GM23338 (cell line): ENCODE results near the gene DDX39A. TPM values are rescaled to one million over a fixed set of nuclear protein-coding genes. Genes with fewer than 3 reads are reported as not detected.

Experiments used
- ATAC-seq: fragments of 200-7000 bp; cut with Tn5 transposase; 3 replicates; pipeline ENCODE4 v1.9.1; 2020
- DNase-seq: peaks from one replicate; pipeline ENCODE4 v3.0.0-alpha.2; 2015; ENCODE audit warnings: low spot score
- H2AFZ ChIP-seq: fragments of 200-600 bp; sonication (generic); 2 replicates; pipeline ENCODE4 v1.8.0; 2016; ENCODE audit warnings: antibody characterized with exemption, mild to moderate bottlenecking, moderate library complexity
- H3F3A ChIP-seq: fragments of 200-600 bp; sonication (generic); replicated peaks from 2 replicates; pipeline ENCODE4 v1.8.0; 2017; ENCODE audit warnings: antibody characterized with exemption, mixed run types, low read depth
- H3K27ac ChIP-seq: fragments of 200-600 bp; sonication (generic); 2 replicates; pipeline ENCODE4 v1.6.1; 2016; ENCODE audit warnings: low read depth
- H3K27me3 ChIP-seq: fragments of 200-600 bp; sonication (generic); 2 replicates; pipeline ENCODE4 v1.8.0; 2016; ENCODE audit warnings: mild to moderate bottlenecking, mixed run types, moderate library complexity; ENCODE audit not compliant: insufficient read depth
- H3K36me3 ChIP-seq: fragments of 200-600 bp; sonication (generic); 2 replicates; pipeline ENCODE4 v1.8.0; 2016; ENCODE audit warnings: mild to moderate bottlenecking; ENCODE audit not compliant: insufficient read depth
- H3K4me1 ChIP-seq: fragments of 200-600 bp; sonication (generic); 2 replicates; pipeline ENCODE4 v1.8.0; 2016; ENCODE audit warnings: mild to moderate bottlenecking, moderate library complexity; ENCODE audit not compliant: insufficient read depth
- H3K4me2 ChIP-seq: fragments of 200-600 bp; sonication (generic); 2 replicates; pipeline ENCODE4 v1.7.1; 2017; ENCODE audit warnings: mixed run types
- H3K4me3 ChIP-seq: fragments of 200-600 bp; sonication (generic); 2 replicates; pipeline ENCODE4 v1.6.1; 2016; ENCODE audit warnings: mixed run types
- H3K79me2 ChIP-seq: fragments of 200-600 bp; sonication (generic); replicated peaks from 2 replicates; pipeline ENCODE4 v1.8.0; 2017; ENCODE audit warnings: mild to moderate bottlenecking; ENCODE audit not compliant: insufficient read depth
- H3K9me2 ChIP-seq: fragments of 200-600 bp; sonication (generic); 2 replicates; pipeline ENCODE4 v1.8.0; 2017; ENCODE audit not compliant: insufficient read depth
- H4K20me1 ChIP-seq: fragments of 200-600 bp; sonication (generic); replicated peaks from 2 replicates; pipeline ENCODE4 v1.8.0; 2017; ENCODE audit warnings: mild to moderate bottlenecking; ENCODE audit not compliant: insufficient read depth
- H3K27ac Mint-ChIP-seq: 2 replicates; pipeline ENCODE4 v1.8.0; 2020; ENCODE audit warnings: inconsistent platforms, mild to moderate bottlenecking, moderate library complexity, mixed read lengths
- H3K27me3 Mint-ChIP-seq: 3 replicates; pipeline ENCODE4 v1.8.0; 2022; ENCODE audit warnings: low read depth, mild to moderate bottlenecking, moderate library complexity, mixed read lengths, inconsistent platforms; ENCODE audit not compliant: insufficient read depth, poor library complexity
- H3K36me3 Mint-ChIP-seq: 3 replicates; pipeline ENCODE4 v1.8.0; 2021; ENCODE audit warnings: low read depth, mild to moderate bottlenecking, inconsistent platforms, moderate library complexity, mixed read lengths
- H3K4me1 Mint-ChIP-seq: 3 replicates; pipeline ENCODE4 v1.8.0; 2020; ENCODE audit warnings: mild to moderate bottlenecking, inconsistent platforms, mixed read lengths
- H3K4me3 Mint-ChIP-seq: 3 replicates; pipeline ENCODE4 v1.8.0; 2021; ENCODE audit warnings: moderate library complexity, mild to moderate bottlenecking, inconsistent platforms, mixed read lengths
- H3K9me3 Mint-ChIP-seq: 3 replicates; pipeline ENCODE4 v1.8.0; 2020; ENCODE audit warnings: moderate library complexity, mild to moderate bottlenecking, inconsistent platforms, mixed read lengths
- CTCF ChIP-seq, 2 experiments: fragments of 200-600 bp in 1 of 2; sonication (generic) in 1 of 2; conservative IDR thresholded peaks; 2 replicates each; pipeline versions ENCODE4 v1.5.1 to v1.6.1; 2016 to 2017; ENCODE audit warnings: antibody characterized with exemption in 2 of 2, low read depth in 2 of 2, mild to moderate bottlenecking in 2 of 2, moderate library complexity in 1 of 2
- ETS1 ChIP-seq: IDR thresholded peaks from 2 replicates; pipeline ENCODE4 v1.6.1; 2016; ENCODE audit warnings: antibody characterized with exemption
- EZH2 ChIP-seq: fragments of 200-600 bp; sonication (generic); IDR thresholded peaks from one replicate; pipeline ENCODE4 v1.8.0; 2017; ENCODE audit warnings: antibody characterized with exemption, mild to moderate bottlenecking, low read depth; ENCODE audit not compliant: unreplicated experiment
- JUNB ChIP-seq: IDR thresholded peaks from one replicate; pipeline ENCODE4 v1.6.1; 2016; ENCODE audit warnings: antibody characterized with exemption; ENCODE audit not compliant: unreplicated experiment
- REST ChIP-seq: IDR thresholded peaks from one replicate; pipeline ENCODE4 v1.6.1; 2018; ENCODE audit warnings: antibody characterized with exemption; ENCODE audit not compliant: unreplicated experiment
- ZNF114 ChIP-seq: fragments of 250-450 bp; sonication (Bioruptor Pico); IDR thresholded peaks from 2 replicates; pipeline ENCODE4 v1.5.0; 2020; ENCODE audit warnings: mild to moderate bottlenecking, moderate library complexity
- ZNF331 ChIP-seq: fragments of 250-450 bp; sonication (Bioruptor Pico); IDR thresholded peaks from 2 replicates; pipeline ENCODE4 v1.5.0; 2020; ENCODE audit warnings: low read depth, mild to moderate bottlenecking, moderate library complexity
- polyA plus RNA-seq: library from polyadenylated mRNA; unstranded; fragments of >200 nt; fragmentation: Nextera tagmentation; extraction: Ambion mirVana; gene quantifications from 2 replicates; pipeline ENCODE4 v1.2.1, GENCODE V29; 2016
- total RNA-seq: library from RNA; depleted of rRNA; stranded (reverse); fragments of >200 nt; shearing (Covaris generic); gene quantifications from 2 replicates; pipeline ENCODE4 v1.2.3, GENCODE V29; 2014
- TF ChIP-seq, protein P1 (sequence below): fragments of 250-450 bp; sonication (Bioruptor Pico); IDR thresholded peaks from 2 replicates; pipeline ENCODE4 v1.5.0; 2020; ENCODE audit warnings: mild to moderate bottlenecking, moderate library complexity

DDX39A gene
- total and polyA plus RNA-seq, 2 experiments from 2014 or later, result 195 to 196 TPM

GRCh38 chr19:14467816-14468215, 48.7 kb upstream of the DDX39A start (continued):
- TF ChIP-seq, protein P1, sequence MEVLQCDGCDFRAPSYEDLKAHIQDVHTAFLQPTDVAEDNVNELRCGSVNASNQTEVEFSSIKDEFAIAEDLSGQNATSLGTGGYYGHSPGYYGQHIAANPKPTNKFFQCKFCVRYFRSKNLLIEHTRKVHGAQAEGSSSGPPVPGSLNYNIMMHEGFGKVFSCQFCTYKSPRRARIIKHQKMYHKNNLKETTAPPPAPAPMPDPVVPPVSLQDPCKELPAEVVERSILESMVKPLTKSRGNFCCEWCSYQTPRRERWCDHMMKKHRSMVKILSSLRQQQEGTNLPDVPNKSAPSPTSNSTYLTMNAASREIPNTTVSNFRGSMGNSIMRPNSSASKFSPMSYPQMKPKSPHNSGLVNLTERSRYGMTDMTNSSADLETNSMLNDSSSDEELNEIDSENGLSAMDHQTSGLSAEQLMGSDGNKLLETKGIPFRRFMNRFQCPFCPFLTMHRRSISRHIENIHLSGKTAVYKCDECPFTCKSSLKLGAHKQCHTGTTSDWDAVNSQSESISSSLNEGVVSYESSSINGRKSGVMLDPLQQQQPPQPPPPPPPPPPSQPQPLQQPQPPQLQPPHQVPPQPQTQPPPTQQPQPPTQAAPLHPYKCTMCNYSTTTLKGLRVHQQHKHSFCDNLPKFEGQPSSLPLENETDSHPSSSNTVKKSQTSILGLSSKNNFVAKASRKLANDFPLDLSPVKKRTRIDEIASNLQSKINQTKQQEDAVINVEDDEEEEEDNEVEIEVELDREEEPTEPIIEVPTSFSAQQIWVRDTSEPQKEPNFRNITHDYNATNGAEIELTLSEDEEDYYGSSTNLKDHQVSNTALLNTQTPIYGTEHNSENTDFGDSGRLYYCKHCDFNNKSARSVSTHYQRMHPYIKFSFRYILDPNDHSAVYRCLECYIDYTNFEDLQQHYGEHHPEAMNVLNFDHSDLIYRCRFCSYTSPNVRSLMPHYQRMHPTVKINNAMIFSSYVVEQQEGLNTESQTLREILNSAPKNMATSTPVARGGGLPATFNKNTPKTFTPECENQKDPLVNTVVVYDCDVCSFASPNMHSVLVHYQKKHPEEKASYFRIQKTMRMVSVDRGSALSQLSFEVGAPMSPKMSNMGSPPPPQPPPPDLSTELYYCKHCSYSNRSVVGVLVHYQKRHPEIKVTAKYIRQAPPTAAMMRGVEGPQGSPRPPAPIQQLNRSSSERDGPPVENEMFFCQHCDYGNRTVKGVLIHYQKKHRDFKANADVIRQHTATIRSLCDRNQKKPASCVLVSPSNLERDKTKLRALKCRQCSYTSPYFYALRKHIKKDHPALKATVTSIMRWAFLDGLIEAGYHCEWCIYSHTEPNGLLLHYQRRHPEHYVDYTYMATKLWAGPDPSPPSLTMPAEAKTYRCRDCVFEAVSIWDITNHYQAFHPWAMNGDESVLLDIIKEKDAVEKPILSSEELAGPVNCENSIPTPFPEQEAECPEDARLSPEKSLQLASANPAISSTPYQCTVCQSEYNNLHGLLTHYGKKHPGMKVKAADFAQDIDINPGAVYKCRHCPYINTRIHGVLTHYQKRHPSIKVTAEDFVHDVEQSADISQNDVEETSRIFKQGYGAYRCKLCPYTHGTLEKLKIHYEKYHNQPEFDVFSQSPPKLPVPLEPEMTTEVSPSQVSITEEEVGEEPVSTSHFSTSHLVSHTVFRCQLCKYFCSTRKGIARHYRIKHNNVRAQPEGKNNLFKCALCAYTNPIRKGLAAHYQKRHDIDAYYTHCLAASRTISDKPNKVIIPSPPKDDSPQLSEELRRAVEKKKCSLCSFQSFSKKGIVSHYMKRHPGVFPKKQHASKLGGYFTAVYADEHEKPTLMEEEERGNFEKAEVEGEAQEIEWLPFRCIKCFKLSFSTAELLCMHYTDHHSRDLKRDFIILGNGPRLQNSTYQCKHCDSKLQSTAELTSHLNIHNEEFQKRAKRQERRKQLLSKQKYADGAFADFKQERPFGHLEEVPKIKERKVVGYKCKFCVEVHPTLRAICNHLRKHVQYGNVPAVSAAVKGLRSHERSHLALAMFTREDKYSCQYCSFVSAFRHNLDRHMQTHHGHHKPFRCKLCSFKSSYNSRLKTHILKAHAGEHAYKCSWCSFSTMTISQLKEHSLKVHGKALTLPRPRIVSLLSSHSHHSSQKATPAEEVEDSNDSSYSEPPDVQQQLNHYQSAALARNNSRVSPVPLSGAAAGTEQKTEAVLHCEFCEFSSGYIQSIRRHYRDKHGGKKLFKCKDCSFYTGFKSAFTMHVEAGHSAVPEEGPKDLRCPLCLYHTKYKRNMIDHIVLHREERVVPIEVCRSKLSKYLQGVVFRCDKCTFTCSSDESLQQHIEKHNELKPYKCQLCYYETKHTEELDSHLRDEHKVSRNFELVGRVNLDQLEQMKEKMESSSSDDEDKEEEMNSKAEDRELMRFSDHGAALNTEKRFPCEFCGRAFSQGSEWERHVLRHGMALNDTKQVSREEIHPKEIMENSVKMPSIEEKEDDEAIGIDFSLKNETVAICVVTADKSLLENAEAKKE (CRISPR knock-in tag), result no peak
- TF ChIP-seq ETS1 (no peak), CTCF (conservative IDR thresholded peaks at IDR 0.05; ENCODE audit: low read depth in 2 of 2) (peak in 1 of 2 experiments; percentile 26; a peak in 2 of 4 replicates)

DNA sequence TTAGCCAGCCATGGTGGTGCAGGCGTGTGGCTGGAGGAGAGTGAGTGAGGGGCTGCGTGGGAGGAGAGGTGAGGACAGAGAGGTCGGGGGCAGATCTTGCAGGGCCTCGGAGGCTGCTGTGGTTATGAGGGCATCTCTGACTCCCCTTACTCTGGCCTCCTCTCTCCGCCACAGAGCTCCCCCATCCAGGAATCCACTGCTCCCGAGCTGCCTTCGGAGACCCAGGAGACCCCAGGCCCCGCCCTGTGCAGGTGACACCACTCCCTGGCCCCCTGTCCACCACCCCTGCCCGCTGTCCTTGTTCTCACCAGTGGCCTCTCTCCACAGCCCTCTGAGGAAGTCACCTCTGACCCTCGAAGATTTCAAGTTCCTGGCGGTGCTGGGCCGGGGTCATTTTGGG, 48.2 kb upstream of the DDX39A start:
- H3K9me3 Mint-ChIP-seq, result no peaks in the 10 kb centered on the region
- ATAC-seq, result no peak
- Histone ChIP-seq H3K4me3 (no peak overlapping the region), H3K27ac (no peak overlapping the region), H3F3A (no peaks in the 10 kb centered on the region), H4K20me1 (no peaks in the 10 kb centered on the region; the same call in 1 of the 2 replicates), H3K4me1 (no peaks in the 10 kb centered on the region), H3K36me3 (peaks cover 13% of the 10 kb centered on the region; the same call in 1 of the 2 replicates), H3K79me2 (no peaks in the 10 kb centered on the region), H2AFZ (no peak overlapping the region), H3K27me3 (no peaks in the 10 kb centered on the region), H3K9me2 (no peaks in the 10 kb centered on the region), H3K4me2 (no peak overlapping the region)
- peaks cover 3% of the 10 kb centered on the region; the same call in 1 of the 3 replicates for H3K4me1 Mint-ChIP-seq
- H3K27ac Mint-ChIP-seq, result no peak overlapping the region
- peaks cover 35% of the 10 kb centered on the region for H3K36me3 Mint-ChIP-seq
- H3K27me3 Mint-ChIP-seq, result peaks cover 10% of the 10 kb centered on the region
- H3K4me3 Mint-ChIP-seq, result no peak overlapping the region
- no peak for DNase-seq
- no peak for TF ChIP-seq ZNF331 (CRISPR knock-in tag)
- no peak for TF ChIP-seq REST
- TF ChIP-seq ETS1, result no peak
- TF ChIP-seq ZNF114 (CRISPR knock-in tag), result no peak
- TF ChIP-seq EZH2, result no peak
- no peak for TF ChIP-seq JUNB
